Iris pigment epithelial cell (primary cell): Measurements from ENCODE around the gene ZG16.
"Not testable (repeated sequence)": the region's sequence is repeated elsewhere in the genome, so short reads cannot be mapped to it uniquely, and the experiment has no call there.

Experiments used
- DNase-seq: peaks from one replicate; pipeline ENCODE4 v3.0.0-alpha.2; 2011; ENCODE audit warnings: low read depth

ZG16 gene

DNA sequence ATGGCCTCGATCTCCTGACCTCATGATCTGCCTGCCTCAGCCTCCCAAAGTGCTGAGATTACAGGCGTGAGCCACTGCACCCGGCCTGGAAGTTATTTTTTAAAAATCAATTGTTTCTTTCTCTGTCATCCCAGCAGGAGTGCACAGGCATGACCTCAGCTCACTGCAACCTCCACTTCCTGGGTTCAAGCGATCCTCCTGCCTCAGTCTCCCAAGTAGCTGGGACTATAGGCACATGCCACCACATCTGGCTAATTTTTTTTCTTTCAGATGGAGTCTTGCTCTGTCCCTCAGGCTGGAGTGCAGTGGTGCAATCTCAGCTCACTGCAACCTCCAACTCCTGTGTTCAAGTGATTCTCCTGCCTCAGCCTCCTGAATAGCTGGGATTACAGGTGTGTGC, 9.1 kb downstream of the ZG16 start:
- not testable (repeated sequence) for DNase-seq

DNA sequence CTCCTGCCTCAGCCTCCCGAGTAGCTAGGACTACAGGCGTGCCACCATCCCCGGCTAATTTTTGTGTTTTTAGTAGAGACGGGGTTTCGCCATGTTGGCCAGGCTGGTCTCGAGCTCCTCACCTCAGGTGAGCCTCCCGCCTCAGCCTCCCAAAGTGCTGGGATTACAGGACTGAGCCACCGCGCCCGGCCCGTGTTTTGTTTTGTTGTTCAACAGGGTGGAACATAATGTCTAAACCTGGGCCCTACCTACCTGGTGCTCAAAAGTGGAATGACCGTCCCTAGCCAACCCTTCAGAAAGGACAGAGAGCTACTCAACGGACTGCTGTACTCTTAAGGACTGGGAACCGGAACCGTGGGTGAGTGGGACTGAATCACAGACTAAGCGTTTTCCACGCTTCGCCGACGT, 11.7 kb downstream of the ZG16 start:
- DNase-seq = no peak

DNA sequence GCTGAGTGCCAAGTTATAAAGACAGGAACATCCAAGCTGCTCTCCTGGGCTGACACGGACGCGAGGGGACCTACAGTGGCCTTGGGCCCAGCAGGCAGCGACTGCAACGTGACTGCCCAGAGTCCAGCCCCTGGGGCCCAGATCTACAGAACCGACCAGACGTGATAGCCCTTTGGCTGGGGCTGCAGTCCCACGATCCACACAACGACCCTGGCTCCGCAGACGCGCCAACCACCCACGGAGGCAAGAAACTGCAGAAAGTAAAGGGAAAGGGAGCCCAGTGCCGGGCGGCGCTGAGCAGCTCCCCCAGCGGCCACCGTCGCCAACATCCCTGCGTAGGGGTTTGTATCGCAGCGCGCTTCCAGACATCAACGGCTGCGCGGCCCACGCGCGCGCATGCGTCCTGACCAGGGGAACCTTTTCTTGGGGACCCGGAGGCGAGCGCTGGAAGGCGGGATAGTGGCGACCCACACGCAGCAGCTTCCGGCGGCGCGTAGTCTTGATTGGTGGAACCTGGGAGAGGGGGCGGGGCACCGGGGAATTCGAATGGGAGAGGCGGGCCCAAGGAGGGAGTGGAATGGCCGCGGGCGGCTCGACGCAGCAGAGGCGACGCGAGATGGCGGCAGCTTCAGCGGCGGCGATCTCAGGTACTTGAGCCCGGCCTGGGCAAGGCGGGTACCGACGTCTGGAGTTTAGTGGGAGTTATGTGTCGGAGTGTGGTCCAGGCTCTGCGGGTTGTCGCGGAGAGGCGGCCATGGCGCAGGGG, 12.3 kb downstream of the ZG16 start, which contains the start of gene KIF22:
KIF22 (plus strand) TSS at position 569 of the 766 bp plus-strand sequence; CDS start at position 578, 9 bp downstream.
- DNase-seq = peak; percentile 99

DNA sequence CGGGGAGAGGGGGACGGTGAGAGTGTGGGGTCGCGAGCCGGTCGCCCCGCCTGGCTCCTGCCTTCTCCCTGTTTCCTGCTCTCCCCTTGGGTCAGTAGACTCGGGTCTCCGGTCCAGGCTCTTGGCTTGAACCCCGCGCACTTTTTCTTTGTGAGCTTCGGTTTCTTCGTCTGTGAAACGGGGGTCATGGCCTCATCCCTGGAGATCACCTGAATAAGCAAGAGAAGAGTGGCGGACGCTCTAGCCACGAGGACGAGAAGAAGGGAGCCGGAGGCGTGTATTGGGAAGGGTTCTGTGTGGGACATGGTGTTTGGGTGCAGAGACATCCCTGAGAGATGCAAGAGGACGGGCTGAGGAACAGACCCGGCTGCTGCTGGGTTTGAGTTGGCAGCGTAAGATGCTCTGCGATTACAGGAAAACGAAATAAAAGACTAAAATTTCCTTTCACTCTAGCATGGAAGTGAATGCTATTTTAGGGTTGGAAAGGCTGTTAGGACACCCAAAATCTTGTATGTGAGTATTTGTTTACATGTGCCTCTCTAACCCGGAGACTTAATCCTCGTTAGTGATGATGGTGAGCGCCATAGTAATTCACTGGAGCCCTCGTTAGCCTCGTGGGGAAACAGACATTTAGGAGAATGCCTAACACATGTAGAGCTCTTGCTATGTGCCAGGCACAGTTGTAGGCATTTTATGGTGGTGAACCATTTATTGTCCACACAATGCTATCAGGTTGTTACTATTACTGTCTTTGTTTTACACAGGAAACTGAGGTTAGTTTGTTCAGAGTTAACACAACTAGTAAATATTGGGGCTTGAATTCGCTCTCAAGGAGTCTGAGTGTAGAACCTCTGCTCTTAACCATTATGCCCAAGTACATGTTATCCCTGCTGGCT, 13.1 kb downstream of the ZG16 start:
- DNase-seq = peak; percentile 17

DNA sequence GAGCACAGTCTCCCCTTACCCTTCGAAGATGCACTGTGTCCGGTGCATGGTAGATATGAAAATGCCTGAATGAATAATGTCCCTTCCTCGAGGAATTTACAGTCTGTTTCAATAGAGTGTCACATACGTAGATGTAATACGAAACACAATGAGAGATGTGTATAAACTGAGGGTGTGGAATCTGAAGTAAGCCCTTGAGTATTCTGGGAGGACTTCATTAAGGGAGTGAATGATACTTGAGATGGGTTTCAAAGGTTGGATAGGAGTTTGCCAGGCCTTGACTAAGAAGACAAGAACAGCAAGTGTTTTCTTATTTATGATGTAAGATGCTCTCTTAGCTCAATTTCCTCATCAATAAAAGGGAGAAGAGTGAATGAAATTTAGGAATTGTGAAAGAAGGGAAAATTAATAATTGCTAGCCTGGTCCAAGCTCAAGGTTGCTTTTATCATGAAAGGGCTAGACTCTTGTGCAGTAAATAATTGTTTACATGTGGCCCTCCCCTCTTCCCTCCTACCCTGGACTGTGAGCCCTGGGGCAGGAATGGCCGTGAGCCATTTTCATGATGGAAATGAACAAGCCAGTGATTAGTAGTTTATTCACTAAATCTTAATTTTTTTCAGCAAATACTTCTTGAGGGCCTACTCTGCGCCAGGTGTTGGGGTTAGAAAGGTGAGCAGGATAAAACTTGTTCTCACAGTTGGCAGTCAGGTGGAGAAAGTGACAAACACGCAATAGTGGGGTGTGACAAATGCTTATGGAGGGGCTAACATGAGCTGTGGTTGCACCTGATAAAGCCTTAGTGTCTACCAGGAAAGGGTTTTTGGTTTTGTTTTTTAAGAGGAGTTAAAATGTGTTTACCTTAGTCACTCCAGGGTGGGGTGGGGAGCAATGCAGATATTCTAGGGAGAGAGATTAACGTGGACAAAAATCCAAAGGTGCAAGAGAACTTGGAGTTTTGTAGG, 14.1 kb downstream of the ZG16 start:
- no peak for DNase-seq

DNA sequence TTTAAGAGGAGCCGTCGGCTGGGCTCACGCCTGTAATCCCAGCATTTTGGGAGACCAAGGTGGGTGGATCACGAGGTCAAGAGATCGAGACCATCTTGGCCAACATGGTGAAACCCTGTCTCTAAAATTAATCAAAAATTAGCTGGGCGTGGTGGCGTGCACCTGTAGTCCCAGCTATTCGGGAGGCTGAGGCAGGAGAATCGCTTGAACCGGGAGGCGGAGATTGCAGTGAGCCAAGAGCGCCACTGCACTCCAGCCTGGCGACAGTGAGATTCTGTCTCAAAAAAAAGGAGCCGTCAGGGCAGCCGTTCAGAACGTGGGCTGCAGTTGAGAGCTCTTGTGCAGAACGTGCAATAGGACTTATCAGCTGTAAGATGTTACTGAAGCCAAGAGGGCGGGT, 15.1 kb downstream of the ZG16 start:
- DNase-seq = not testable (repeated sequence)

DNA sequence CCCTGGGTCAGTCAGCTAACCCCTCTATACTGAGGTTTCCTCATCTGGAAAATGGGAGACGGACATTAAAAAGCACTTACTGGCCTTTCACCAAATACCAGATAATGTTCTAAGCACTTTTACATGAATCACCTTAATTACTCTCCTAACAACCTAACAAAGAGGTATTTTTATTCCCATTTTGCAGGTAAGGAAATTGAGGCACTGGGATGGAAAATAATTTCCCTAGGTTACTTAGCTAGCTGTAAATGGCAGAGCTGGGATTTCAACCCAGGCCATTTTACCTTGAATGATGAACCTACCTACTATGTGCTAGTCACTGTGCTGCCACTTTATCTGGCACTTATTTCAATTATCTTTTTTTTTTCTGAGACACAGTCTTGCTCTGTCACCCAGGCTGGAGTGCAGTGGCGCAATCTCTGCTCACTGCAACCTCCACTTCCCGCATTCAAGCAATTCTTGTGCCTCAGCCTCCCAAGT, 16.2 kb downstream of the ZG16 start:
- DNase-seq = no peak

DNA sequence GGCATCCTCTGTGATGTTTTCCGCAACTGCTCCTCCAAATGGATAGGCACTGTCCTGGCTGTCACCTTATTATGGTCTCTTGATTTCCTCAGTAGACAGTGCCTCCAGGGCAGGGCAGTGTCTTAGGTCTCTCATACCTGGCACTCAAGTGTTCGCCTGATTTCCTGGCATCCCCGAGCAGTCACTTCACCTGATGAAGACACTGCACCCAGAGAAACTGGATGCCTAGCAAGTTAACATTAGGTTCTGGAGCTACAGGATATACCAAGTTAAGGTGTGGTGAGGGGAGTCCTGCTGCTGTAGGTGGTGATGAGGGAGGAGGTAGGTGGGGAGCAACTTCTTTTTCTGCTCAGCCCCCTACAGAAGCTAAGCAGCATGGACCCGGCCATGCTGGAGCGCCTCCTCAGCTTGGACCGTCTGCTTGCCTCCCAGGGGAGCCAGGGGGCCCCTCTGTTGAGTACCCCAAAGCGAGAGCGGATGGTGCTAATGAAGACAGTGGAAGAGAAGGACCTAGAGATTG, 24.4 kb downstream of the ZG16 start:
- DNase-seq = no peak

DNA sequence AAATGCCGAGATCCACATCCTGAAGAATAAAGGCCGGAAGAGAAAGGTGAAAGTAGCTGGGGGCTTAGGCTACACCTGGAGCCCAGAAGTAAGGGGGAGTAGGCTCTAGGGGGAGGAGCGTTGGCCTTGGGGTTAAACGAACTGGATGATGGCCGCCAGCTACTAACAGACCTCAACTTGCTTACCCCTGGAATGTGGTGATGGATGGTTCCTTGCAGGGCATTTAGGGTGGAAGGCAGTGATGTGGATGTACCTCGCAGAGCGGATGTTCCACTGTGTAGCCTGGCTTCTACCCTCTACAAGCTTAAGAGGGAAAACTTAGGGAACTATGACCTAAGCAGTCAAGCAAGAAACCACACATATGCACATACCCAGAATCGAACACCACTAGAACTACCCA, 26.0 kb downstream of the ZG16 start:
- no peak for DNase-seq

DNA sequence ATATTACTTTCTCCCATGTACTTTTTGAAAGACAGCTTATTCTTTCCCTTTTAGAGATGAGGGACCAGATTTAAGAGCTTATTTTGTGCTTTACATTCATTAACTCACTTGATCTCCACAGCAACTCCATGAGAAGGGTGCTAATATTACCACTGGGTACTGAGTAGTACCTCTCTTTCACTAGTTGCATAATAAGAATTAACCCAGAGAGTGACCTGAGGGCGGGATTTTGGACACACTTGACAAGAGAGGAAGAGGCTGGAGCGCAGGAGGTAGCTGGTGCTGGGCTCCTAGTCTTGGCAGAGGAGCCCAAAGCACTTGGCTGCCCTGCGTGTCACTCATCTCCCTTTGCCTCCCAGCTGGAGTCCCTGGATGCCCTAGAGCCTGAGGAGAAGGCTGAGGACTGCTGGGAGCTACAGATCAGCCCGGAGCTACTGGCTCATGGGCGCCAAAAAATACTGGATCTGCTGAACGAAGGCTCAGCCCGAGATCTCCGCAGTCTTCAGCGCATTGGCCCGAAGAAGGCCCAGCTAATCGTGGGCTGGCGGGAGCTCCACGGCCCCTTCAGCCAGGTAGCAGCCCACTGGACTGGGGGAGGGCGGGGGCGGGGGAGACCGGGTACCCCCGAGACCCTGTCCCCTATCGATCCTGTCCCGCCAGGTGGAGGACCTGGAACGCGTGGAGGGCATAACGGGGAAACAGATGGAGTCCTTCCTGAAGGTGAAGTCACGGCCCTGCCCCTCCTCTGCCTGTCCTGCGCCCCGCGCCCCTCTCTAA, 26.6 kb downstream of the ZG16 start:
- DNase-seq = no peak

DNA sequence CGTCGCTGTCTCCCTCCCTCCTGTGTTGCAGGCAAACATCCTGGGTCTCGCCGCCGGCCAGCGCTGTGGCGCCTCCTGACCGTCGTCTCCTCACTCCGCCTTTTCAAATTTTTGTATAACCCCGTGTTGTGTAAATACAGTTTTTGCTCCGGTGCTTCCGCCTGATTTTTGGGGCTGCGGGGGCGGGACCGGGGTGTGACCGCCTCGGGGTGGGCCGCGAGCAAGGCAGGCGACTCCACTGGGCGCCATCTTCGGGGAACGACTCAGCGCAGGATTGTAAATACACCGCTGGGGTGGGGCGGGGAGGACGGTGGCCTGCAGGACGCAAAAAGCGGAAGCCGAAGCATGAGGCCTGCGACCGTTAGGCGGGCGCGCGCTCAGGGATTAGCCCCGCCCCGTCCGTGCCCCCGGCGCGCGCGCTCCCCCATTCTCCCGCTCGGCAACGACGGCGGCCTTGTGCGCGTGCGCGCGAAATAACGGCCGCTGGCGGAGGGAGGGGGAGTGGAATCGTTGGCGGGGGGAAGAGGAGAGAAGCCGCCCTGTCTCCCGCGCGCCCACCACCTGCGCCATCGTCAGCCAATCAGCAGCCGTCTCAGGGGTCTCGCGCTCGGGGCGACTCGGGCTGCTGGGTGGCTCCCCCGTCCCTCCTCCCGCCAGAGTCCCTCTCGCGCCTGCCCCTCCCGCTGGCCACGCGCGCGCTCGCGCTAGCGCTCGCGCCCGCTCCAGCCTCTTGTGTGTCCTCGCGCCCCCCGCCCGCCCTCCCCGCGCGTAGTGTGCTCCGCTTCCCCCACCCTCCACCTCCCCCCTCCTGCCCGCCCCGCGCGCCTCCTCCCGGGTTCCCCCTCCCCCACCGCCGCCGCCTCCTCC, 27.4 kb downstream of the ZG16 start:
- DNase-seq = peak; percentile 98

DNA sequence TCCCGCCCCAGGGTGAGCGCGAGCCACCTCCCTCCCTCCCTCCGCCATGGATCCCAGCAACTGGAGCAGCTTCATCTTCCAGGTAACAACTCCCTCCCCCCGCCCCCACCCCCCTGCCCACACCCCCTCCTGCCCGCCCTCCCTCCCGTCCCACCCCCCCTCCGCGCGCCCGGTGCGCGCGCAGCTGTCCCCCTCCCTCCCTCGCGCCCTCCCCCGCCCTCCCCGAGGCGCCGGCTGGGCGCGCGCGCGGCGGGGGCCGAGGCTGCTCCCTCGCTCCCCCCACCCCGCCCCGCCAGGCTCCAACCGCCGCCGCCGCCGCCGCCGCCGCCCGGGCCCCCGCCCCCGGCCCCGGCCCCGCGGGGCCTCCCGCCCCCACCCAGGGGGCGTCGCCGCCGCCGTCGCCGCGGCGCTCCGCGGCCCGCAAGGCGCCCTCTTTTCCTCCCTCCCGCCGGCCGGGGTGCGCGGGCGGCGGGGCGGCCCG, 28.1 kb downstream of the ZG16 start, which contains the start of gene MAZ:
MAZ (plus strand) TSS at position 431 of the 481 bp plus-strand sequence. CDS start 173 bp downstream, outside the sequence.
- no peak for DNase-seq

DNA sequence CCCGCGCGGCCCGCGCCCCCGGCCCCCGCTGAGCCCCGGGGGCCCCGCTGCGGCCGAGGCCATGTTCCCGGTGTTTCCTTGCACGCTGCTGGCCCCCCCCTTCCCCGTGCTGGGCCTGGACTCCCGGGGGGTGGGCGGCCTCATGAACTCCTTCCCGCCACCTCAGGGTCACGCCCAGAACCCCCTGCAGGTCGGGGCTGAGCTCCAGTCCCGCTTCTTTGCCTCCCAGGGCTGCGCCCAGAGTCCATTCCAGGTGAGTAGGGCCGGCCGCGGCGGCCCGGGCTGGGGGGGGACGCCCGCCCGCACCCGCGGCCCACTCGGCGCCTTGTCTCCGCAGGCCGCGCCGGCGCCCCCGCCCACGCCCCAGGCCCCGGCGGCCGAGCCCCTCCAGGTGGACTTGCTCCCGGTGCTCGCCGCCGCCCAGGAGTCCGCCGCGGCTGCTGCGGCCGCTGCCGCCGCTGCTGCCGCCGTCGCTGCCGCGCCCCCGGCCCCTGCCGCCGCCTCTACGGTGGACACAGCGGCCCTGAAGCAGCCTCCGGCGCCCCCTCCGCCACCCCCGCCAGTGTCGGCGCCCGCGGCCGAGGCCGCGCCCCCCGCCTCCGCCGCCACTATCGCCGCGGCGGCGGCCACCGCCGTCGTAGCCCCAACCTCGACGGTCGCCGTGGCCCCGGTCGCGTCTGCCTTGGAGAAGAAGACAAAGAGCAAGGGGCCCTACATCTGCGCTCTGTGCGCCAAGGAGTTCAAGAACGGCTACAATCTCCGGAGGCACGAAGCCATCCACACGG, 28.8 kb downstream of the ZG16 start:
- no peak for DNase-seq

DNA sequence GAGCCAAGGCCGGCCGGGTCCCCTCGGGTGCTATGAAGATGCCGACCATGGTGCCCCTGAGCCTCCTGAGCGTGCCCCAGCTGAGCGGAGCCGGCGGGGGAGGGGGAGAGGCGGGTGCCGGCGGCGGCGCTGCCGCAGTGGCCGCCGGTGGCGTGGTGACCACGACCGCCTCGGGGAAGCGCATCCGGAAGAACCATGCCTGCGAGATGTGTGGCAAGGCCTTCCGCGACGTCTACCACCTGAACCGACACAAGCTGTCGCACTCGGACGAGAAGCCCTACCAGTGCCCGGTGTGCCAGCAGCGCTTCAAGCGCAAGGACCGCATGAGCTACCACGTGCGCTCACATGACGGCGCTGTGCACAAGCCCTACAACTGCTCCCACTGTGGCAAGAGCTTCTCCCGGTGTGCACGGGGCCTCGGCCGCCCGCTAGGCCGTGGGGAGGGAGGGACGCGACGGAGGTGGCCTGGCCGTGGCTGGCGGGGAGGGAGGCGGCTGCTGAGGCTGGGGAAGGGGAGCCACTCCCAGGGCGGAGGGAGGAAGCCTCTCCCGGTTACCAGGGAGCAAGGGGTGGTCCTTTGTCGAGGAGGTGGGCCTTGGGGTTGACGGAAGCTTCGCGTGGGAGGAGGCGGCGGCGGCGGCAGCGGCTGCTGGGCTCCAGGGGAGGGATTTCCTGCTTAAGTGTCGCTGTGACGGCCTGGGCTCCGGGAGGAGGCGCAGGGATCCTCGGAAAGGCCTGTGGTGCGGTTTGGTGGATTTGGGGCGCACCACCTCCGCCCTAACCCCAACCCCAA, 29.6 kb downstream of the ZG16 start:
- peak; percentile 93 for DNase-seq

DNA sequence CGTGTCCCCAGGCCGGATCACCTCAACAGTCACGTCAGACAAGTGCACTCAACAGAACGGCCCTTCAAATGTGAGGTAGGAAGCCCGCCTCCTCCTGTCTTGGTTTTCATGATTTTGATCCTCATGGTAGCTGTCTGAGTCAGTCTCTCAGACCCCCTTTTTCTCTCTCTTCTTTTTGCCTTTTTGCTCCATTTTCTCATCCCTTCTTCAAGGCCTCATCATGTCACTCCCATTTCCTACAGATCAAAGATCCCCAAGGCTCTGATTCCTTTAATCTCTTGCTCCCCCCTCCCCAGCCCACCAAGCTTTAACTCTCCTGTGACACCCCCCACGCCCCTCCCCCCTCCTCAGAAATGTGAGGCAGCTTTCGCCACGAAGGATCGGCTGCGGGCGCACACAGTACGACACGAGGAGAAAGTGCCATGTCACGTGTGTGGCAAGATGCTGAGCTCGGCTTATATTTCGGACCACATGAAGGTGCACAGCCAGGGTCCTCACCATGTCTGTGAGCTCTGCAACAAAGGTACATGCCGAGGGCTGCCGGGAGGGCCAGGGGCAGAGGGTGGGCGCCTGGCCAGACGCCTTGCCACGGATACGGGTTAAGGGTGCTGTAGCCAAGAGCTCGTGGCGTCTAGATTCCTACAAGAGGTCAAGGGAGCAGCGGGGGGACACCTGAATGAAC, 30.3 kb downstream of the ZG16 start:
- no peak for DNase-seq

DNA sequence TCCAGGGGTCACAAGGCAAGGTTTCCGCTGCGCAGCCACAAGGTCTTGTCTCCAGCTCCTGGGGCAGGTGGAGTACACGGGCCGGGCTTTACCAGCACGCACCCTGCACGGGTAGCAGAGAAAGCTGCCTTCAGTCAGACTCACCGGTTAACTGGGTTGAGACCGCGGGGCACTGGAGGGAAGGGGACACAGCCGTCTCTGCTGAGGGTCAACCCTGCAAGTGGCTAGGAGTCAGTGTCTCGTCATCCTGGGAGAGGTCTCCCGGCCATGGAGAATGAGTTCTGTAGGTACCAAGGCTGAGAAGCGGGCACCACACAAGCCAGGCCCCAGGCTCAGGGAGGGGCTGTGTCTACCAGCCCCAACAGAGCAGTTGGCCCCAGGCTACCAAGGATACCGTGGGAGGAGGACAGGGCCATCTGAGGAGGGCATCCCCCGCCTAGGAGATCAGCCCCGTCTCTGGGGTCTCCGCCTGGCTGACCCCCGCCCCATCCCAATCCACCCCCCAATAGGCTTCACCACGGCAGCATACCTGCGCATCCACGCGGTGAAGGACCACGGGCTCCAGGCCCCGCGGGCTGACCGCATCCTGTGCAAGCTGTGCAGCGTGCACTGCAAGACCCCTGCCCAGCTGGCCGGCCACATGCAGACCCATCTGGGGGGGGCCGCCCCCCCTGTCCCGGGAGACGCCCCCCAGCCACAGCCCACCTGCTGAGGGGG, 31.1 kb downstream of the ZG16 start:
- DNase-seq = no peak
